ENCODE data around the gene AOAH. TPM values are rescaled to one million over a fixed set of nuclear protein-coding genes. Genes with fewer than 3 reads are reported as not detected.

Gene AOAH
- total and polyA plus RNA-seq, 2 donors (not counting 3 experiments of a cell fraction or from before 2014, with no cell fraction given) = not detected

- ChIA-PET POLR2A (no interaction called here), CTCF (no interaction called here)
- Histone ChIP-seq H3K9ac (replicated peaks; ENCODE audit: extremely low read depth, insufficient read depth, low read length) (no peak overlapping the region), H4K20me1 (replicated peaks; ENCODE audit: control insufficient read depth, extremely low read depth, insufficient read depth, low read length) (no peaks in the 10 kb centered on the region), H3K4me2 (ENCODE audit: insufficient read depth, low read length) (no peak overlapping the region), H3K27ac (ENCODE audit: insufficient read depth, low read depth, low read length) (no peak overlapping the region), H3K79me2 (ENCODE audit: control insufficient read depth, insufficient read depth, low read length) (no peaks in the 10 kb centered on the region), H3K4me1 (ENCODE audit: control insufficient read depth, extremely low read depth, insufficient read depth, low read length) (no peaks in the 10 kb centered on the region), H3K9me3 (replicated peaks; ENCODE audit: control insufficient read depth, insufficient read depth, low read length) (no peaks in the 10 kb centered on the region), H2AFZ (ENCODE audit: low read depth, low read length) (no peak overlapping the region), H3K36me3 (ENCODE audit: control insufficient read depth in 2 of 2, extremely low read depth in 1 of 2, insufficient read depth in 2 of 2, low read length in 2 of 2) (no peaks in the 10 kb centered on the region), H3K9me1 (replicated peaks; ENCODE audit: control insufficient read depth, extremely low read depth, insufficient read depth, low read length) (no peaks in the 10 kb centered on the region), H3K4me3 (replicated peaks in 1 of 3; ENCODE audit: insufficient read depth in 1 of 3, low read depth in 1 of 3, low read length in 3 of 3) (no peak overlapping the region), H3K27me3 (ENCODE audit: control insufficient read depth in 2 of 2, insufficient read depth in 2 of 2, low read length in 2 of 2) (peaks cover 0 to 2% of the 10 kb centered on the region in 2 experiments)
- TF ChIP-seq FOS (IDR thresholded peaks at IDR 0.05; ENCODE audit: borderline replicate concordance, insufficient read depth, low read length) (no peak), EZH2 (IDR thresholded peaks at IDR 0.05; ENCODE audit: borderline replicate concordance, low read depth, low read length, severe bottlenecking) (no peak), MYC (IDR thresholded peaks at IDR 0.05; ENCODE audit: low read depth, low read length) (no peak)
- TF ChIP-seq, protein P1, sequence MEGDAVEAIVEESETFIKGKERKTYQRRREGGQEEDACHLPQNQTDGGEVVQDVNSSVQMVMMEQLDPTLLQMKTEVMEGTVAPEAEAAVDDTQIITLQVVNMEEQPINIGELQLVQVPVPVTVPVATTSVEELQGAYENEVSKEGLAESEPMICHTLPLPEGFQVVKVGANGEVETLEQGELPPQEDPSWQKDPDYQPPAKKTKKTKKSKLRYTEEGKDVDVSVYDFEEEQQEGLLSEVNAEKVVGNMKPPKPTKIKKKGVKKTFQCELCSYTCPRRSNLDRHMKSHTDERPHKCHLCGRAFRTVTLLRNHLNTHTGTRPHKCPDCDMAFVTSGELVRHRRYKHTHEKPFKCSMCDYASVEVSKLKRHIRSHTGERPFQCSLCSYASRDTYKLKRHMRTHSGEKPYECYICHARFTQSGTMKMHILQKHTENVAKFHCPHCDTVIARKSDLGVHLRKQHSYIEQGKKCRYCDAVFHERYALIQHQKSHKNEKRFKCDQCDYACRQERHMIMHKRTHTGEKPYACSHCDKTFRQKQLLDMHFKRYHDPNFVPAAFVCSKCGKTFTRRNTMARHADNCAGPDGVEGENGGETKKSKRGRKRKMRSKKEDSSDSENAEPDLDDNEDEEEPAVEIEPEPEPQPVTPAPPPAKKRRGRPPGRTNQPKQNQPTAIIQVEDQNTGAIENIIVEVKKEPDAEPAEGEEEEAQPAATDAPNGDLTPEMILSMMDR (IDR thresholded peaks at IDR 0.05; ENCODE audit: extremely low read depth in 1 of 2, insufficient read depth in 1 of 2, low read depth in 1 of 2, low read length in 2 of 2) = no peak
- TF ChIP-seq, protein P2, sequence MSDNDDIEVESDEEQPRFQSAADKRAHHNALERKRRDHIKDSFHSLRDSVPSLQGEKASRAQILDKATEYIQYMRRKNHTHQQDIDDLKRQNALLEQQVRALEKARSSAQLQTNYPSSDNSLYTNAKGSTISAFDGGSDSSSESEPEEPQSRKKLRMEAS (IDR thresholded peaks at IDR 0.05; ENCODE audit: insufficient read depth, insufficient read length) = no peak
- FAIRE-seq = no peak
- intact Hi-C loops (cut with micrococcal nuclease) = no loop called here
- dilution Hi-C loops (cut with MboI; ENCODE audit: extremely low pct_ligation_motif_present, low sequenced_read_pairs) = no loop called here
- BruUV-seq (replicated peaks) = no TSS peak
- no peak for DNase-seq (ENCODE audit: low read depth, low spot score)
Measured at GRCh38 chr7:36513393-36513792, 210.9 kb downstream of the AOAH start.

GRCh38 chr7:36512616-36513015, 211.7 kb downstream of the AOAH start:
- ChIA-PET POLR2A (no interaction called here), CTCF (no interaction called here)
- Histone ChIP-seq H3K9ac (replicated peaks; ENCODE audit: extremely low read depth, insufficient read depth, low read length) (no peak overlapping the region), H3K4me3 (replicated peaks in 1 of 3; ENCODE audit: insufficient read depth in 1 of 3, low read depth in 1 of 3, low read length in 3 of 3) (no peak overlapping the region), H3K9me3 (replicated peaks; ENCODE audit: control insufficient read depth, insufficient read depth, low read length) (no peaks in the 10 kb centered on the region), H3K27me3 (ENCODE audit: control insufficient read depth in 2 of 2, insufficient read depth in 2 of 2, low read length in 2 of 2) (peaks cover 0 to 2% of the 10 kb centered on the region in 2 experiments), H3K79me2 (ENCODE audit: control insufficient read depth, insufficient read depth, low read length) (no peaks in the 10 kb centered on the region), H3K4me2 (ENCODE audit: insufficient read depth, low read length) (no peak overlapping the region), H3K27ac (ENCODE audit: insufficient read depth, low read depth, low read length) (no peak overlapping the region), H2AFZ (ENCODE audit: low read depth, low read length) (no peak overlapping the region), H3K36me3 (ENCODE audit: control insufficient read depth in 2 of 2, extremely low read depth in 1 of 2, insufficient read depth in 2 of 2, low read length in 2 of 2) (no peaks in the 10 kb centered on the region), H3K4me1 (ENCODE audit: control insufficient read depth, extremely low read depth, insufficient read depth, low read length) (no peaks in the 10 kb centered on the region), H4K20me1 (replicated peaks; ENCODE audit: control insufficient read depth, extremely low read depth, insufficient read depth, low read length) (no peaks in the 10 kb centered on the region), H3K9me1 (replicated peaks; ENCODE audit: control insufficient read depth, extremely low read depth, insufficient read depth, low read length) (no peaks in the 10 kb centered on the region)
- intact Hi-C loops (cut with micrococcal nuclease) (no loop called here), dilution Hi-C loops (cut with MboI; ENCODE audit: extremely low pct_ligation_motif_present, low sequenced_read_pairs) (no loop called here)
- DNase-seq (ENCODE audit: low read depth, low spot score) (no peak), FAIRE-seq (no peak)
- BruUV-seq (replicated peaks) = no TSS peak
- TF ChIP-seq GATA2 (IDR thresholded peaks at IDR 0.05; ENCODE audit: insufficient read depth, insufficient read length, low read depth, low read length) (no peak), MYC (IDR thresholded peaks at IDR 0.05; ENCODE audit: low read depth, low read length) (no peak), JUN (IDR thresholded peaks at IDR 0.05; ENCODE audit: borderline replicate concordance, insufficient read depth, insufficient read length, low read depth) (no peak), EZH2 (IDR thresholded peaks at IDR 0.05; ENCODE audit: borderline replicate concordance, low read depth, low read length, severe bottlenecking) (no peak), FOS (IDR thresholded peaks at IDR 0.05; ENCODE audit: borderline replicate concordance, insufficient read depth, low read length) (no peak), POLR2A (IDR thresholded peaks at IDR 0.05; ENCODE audit: low read depth, low read length) (no peak), POLR2AphosphoS5 (IDR thresholded peaks at IDR 0.05; ENCODE audit: insufficient read depth, low read depth, low read length) (no peak)
- TF ChIP-seq, protein P2 (IDR thresholded peaks at IDR 0.05; ENCODE audit: insufficient read depth, insufficient read length) = no peak
- TF ChIP-seq, protein P1 (IDR thresholded peaks at IDR 0.05; ENCODE audit: extremely low read depth in 1 of 2, insufficient read depth in 1 of 2, low read depth in 1 of 2, low read length in 2 of 2) = no peak

All from endothelial cell of umbilical vein (primary cell).